ENCODE data around the gene GPC1. TPM values are rescaled to one million over a fixed set of nuclear protein-coding genes. Genes with fewer than 3 reads are reported as not detected.

Gene GPC1
- total RNA-seq, 4 donors from 2014 or later, result 34.1 to 80.4 (median 53.3) TPM

DNA sequence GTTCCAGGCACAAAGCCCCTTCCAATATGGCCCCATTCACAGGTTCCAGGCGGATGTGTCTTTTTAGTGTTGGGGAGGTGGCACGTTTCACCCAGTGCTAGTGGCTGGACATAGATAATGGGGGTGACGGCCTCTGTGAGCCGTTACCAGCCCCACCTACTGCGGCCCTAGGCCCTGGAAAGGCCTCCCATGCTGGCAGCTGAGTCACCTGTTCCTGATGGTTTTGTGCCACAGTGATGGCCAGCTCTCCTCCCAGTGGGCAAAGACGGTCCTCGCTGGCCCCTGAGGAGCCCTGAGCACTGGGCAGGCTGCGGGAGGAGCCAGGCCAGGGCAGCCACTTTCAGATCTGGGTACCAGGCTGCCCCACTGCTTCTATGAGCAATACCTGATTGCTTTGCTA lies 40.0 kb upstream of the GPC1 start:
- TF ChIP-seq, protein P1, sequence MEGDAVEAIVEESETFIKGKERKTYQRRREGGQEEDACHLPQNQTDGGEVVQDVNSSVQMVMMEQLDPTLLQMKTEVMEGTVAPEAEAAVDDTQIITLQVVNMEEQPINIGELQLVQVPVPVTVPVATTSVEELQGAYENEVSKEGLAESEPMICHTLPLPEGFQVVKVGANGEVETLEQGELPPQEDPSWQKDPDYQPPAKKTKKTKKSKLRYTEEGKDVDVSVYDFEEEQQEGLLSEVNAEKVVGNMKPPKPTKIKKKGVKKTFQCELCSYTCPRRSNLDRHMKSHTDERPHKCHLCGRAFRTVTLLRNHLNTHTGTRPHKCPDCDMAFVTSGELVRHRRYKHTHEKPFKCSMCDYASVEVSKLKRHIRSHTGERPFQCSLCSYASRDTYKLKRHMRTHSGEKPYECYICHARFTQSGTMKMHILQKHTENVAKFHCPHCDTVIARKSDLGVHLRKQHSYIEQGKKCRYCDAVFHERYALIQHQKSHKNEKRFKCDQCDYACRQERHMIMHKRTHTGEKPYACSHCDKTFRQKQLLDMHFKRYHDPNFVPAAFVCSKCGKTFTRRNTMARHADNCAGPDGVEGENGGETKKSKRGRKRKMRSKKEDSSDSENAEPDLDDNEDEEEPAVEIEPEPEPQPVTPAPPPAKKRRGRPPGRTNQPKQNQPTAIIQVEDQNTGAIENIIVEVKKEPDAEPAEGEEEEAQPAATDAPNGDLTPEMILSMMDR (IDR thresholded peaks at IDR 0.05; ENCODE audit: low read depth), result no peak

- TF ChIP-seq, protein P1 (IDR thresholded peaks at IDR 0.05; ENCODE audit: low read depth), result no peak
These were observed 39.4 kb upstream of the GPC1 start for GRCh38 chr2:240395896-240396622.

GRCh38 chr2:240396623-240397541 lies 38.6 kb upstream of the GPC1 start:
- TF ChIP-seq, protein P1 (IDR thresholded peaks at IDR 0.05; ENCODE audit: low read depth), result no peak

DNA sequence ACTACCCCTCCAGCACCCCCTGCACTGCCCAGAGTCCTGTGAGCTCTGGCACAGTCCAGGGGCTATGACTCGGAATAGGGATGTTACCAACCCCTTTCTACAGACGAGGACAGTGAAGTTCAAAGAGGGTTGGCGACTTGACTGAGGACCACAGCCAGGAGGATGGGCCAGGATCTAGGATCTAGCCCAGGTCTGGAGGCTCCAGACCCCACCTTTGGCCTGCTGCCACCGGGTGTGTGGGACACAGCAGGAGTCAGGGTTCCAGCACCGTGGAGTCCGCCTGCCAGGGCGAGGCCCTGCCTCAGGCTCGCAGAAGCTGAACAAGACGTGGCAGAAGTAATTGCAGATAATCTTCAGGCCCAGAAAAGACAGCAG lies 37.9 kb upstream of the GPC1 start:
- TF ChIP-seq, protein P1 (IDR thresholded peaks at IDR 0.05; ENCODE audit: low read depth), result no peak

DNA sequence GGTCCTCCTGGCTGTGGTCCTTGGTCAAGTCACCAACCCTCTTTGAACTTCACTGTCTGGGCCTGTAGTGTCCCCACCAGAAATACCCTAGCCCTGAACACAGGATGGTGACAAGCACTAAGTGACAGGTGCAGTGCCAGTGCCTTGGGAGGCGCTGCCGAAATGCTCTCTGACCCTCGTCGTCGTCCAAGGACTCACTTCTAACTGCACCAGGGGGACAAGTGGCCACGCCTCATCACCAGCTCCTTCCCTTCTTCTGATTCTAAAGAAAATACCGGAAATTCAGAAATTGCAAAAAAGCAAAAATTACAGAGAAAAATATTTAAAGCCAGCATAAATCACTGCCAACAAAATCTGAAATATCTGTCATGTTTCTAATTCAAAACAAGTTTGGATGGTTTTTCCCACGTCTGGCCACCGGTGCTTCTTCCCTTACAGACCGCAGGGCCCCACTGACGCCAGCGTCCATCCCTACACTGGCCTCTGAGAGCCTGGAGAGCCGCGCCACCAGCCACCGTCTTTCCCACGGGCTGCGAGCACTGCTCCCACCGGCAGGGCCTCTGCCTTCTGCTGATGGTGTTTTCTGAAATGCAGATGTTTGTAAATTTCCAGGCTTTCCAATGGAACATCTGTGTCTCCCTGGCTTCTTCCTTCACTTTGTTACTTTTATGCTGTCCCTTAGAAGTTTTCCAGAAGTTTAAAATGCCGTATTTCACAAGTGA lies 37.4 kb upstream of the GPC1 start:
- TF ChIP-seq, protein P1 (IDR thresholded peaks at IDR 0.05; ENCODE audit: low read depth), result no peak

GRCh38 chr2:240398661-240399267 lies 36.7 kb upstream of the GPC1 start:
- TF ChIP-seq, protein P1 (IDR thresholded peaks at IDR 0.05; ENCODE audit: low read depth), result no peak
